GM12801 (cell line): ENCODE results near the gene CHTF18.

Experiments used
- TF ChIP-seq, protein P1 (sequence below): IDR thresholded peaks from one replicate; pipeline ENCODE4 v1.5.1; 2011; ENCODE audit warnings: control low read depth; ENCODE audit not compliant: insufficient read length; ENCODE audit errors: extremely low read depth

Gene CHTF18

DNA sequence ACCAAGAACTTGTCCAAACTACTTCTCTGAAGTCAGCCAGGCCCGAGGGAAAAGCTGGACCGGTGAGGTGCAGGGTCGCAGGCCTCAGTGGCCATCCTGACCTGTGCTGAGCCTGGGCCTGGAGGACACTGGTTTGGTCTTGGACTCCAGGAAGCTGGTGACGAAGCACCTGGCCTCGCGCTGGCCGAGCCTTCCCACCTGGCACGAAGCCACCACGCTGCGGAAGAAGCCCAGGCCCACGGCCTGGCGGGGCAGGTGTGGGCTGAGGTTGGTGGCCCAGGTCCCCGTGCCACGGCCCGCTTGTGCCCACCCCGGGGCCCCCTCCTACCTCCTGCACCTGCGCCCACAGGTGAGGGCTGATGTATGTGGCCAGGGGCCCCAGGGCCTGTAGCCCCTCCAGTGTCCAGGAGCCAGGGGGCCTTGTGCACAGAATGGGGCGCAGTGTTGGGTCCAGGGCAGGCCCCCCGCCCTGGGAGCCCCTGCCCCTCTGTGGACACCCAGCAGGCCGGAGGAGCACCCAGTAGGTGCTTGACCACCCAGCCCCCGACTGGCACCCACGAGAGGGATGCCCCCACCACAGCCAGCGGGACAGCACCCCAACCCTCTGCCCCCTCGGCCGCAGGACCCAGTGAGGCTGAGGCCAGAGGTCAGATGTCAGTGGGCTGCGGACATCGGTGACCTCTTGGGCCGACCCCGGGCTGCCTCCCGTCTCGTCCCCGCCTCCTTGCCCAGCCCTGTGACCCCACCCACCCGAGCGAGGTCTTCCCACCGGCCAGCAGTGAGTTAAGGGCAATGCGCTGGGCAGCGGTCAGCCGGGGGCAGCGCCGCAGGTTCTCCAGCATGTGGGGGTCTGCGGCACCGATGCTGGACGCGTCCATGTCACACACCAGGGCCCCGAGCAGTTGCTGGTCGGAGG is 14.1 kb upstream of the CHTF18 start:
- TF ChIP-seq, protein P1, sequence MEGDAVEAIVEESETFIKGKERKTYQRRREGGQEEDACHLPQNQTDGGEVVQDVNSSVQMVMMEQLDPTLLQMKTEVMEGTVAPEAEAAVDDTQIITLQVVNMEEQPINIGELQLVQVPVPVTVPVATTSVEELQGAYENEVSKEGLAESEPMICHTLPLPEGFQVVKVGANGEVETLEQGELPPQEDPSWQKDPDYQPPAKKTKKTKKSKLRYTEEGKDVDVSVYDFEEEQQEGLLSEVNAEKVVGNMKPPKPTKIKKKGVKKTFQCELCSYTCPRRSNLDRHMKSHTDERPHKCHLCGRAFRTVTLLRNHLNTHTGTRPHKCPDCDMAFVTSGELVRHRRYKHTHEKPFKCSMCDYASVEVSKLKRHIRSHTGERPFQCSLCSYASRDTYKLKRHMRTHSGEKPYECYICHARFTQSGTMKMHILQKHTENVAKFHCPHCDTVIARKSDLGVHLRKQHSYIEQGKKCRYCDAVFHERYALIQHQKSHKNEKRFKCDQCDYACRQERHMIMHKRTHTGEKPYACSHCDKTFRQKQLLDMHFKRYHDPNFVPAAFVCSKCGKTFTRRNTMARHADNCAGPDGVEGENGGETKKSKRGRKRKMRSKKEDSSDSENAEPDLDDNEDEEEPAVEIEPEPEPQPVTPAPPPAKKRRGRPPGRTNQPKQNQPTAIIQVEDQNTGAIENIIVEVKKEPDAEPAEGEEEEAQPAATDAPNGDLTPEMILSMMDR: no peak

GRCh38 chr16:775236-775796 is 13.1 kb upstream of the CHTF18 start:
- TF ChIP-seq, protein P1: no peak

DNA sequence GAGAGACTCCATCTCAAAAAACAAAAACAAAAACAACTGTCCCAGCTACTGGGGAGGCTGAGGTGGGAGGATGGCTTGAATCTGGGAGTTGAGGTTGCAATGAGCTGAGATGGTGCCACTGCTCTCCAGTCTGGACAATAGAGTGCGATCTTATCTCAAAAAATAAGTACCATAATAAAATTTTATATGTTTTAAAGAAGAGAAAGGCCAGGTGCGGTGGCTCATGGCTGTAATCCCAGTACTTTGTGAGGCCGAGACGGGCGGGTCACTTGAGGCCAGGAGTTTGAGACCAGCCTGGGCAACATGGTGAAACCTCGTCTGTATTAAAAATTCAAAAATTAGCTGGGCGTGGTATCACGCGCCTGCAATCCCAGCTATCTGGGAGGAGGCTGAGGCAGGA is 11.6 kb upstream of the CHTF18 start:
- TF ChIP-seq, protein P1: no peak

- TF ChIP-seq, protein P1: no peak
Measured at GRCh38 chr16:777826-778225, 10.6 kb upstream of the CHTF18 start.

- TF ChIP-seq, protein P1: no peak
Measured at GRCh38 chr16:778447-778846, 10.0 kb upstream of the CHTF18 start.

DNA sequence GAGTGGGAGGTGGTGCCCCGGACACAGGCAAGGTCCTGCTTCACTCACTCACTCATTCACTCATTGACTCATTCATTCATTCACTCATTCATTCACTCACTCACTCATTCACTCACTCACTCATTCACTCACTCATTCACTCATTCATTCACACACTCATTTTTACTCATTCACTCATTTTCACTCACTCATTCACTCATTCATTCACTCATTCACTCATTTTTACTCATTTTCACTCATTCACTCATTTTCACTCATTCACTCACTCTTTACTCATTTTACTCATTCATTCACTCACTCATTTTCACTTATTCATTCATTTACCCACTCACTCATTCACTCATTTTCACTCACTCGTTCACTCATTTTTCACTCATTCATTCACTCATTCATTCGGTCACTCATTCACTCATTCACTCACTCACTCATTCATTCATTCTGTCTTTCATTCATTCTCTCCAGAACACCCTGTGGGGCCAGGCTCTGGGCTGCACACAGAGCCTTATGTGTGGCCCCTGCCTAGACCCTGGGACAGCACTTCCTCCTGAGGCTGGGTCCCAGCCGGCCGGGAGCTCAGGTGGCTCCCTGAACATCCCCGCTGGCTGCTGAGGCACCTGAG is 9.4 kb upstream of the CHTF18 start:
- TF ChIP-seq, protein P1: no peak

- TF ChIP-seq, protein P1: no peak
Measured at GRCh38 chr16:779561-779960, 8.9 kb upstream of the CHTF18 start.
